PC-9 (cell line): ENCODE data around the gene WSCD1. TPM values are rescaled to one million over a fixed set of nuclear protein-coding genes. Genes with fewer than 3 reads are reported as not detected.

Experiments used
- BruUV-seq: library from RNA; stranded (reverse); fragments of 400-500 nt; replicated peaks from 2 replicates; lab custom pipeline; 2021; lab: Mats Ljungman, UMichigan
- CTCF ChIA-PET: fragments of 300-600 bp; sonication (Branson Sonifier 250); formaldehyde crosslinking; loops from one replicate; lab custom pipeline; 2022; ENCODE audit warnings: antibody characterized with exemption; lab: Charles Lee
- POLR2A ChIA-PET: fragments of 300-600 bp; sonication (Branson Sonifier 250); formaldehyde crosslinking; loops from one replicate; lab custom pipeline; 2022; ENCODE audit warnings: antibody characterized with exemption; ENCODE audit not compliant: unreplicated experiment; lab: Charles Lee
- DNase-seq, 2 experiments: peaks; one replicate each; pipeline versions ENCODE4 v3.0.0 to v3.0.0-alpha.2; 2015 to 2022; ENCODE audit warnings: mixed read lengths in 1 of 2
- H2AFZ ChIP-seq: fragments of 200-600 bp; sonication (generic); 2 replicates; pipeline ENCODE4 v1.8.1; 2017; ENCODE audit warnings: antibody characterized with exemption
- H3F3A ChIP-seq: fragments of 200-600 bp; sonication (generic); 2 replicates; pipeline ENCODE4 v1.8.1; 2017; ENCODE audit warnings: antibody characterized with exemption, mild to moderate bottlenecking, low read depth; ENCODE audit not compliant: insufficient read depth
- H3K27ac ChIP-seq: fragments of 200-600 bp; sonication (generic); 2 replicates; pipeline ENCODE4 v1.6.1; 2016; ENCODE audit warnings: mixed run types
- H3K27me3 ChIP-seq: fragments of 200-600 bp; sonication (generic); 2 replicates; pipeline ENCODE4 v1.6.1; 2016; ENCODE audit warnings: low read depth, mixed run types; ENCODE audit not compliant: insufficient read depth
- H3K36me3 ChIP-seq: fragments of 200-600 bp; sonication (generic); 2 replicates; pipeline ENCODE4 v1.6.1; 2016; ENCODE audit warnings: low read depth, mixed run types
- H3K4me1 ChIP-seq: fragments of 200-600 bp; sonication (generic); replicated peaks from 2 replicates; pipeline ENCODE4 v1.6.1; 2016; ENCODE audit warnings: mixed run types; ENCODE audit not compliant: insufficient read depth
- H3K4me2 ChIP-seq: fragments of 200-600 bp; sonication (generic); 2 replicates; pipeline ENCODE4 v1.6.1; 2017; ENCODE audit warnings: mixed run types
- H3K4me3 ChIP-seq: fragments of 200-600 bp; sonication (generic); 2 replicates; pipeline ENCODE4 v1.6.1; 2016; ENCODE audit warnings: mixed run types
- H3K79me2 ChIP-seq: fragments of 200-600 bp; sonication (generic); 2 replicates; pipeline ENCODE4 v1.6.1; 2017; ENCODE audit warnings: low read depth, mixed run types
- H3K9me2 ChIP-seq: fragments of 200-600 bp; sonication (generic); 2 replicates; pipeline ENCODE4 v1.8.1; 2017; ENCODE audit warnings: mild to moderate bottlenecking; ENCODE audit not compliant: insufficient read depth
- H3K9me3 ChIP-seq: fragments of 200-600 bp; sonication (generic); 2 replicates; pipeline ENCODE4 v1.8.1; 2016; ENCODE audit warnings: low read depth; ENCODE audit not compliant: insufficient read depth
- H4K20me1 ChIP-seq: fragments of 200-600 bp; sonication (generic); 2 replicates; pipeline ENCODE4 v1.8.1; 2017; ENCODE audit not compliant: insufficient read depth
- EZH2 ChIP-seq: fragments of 200-600 bp; sonication (generic); IDR thresholded peaks from 2 replicates; pipeline ENCODE4 v1.8.0; 2017; ENCODE audit warnings: antibody characterized with exemption, low read depth
- intact Hi-C: fragments of 100-400 bp; cut with micrococcal nuclease; formaldehyde crosslinking; loops from one replicate; pipeline ENCODE4 v1.10.0; 2022; ENCODE audit not compliant: unreplicated experiment
- total RNA-seq: library from RNA; stranded (reverse); gene quantifications from 2 replicates; pipeline ENCODE4 v1.2.3, GENCODE V29; 2021
- TF ChIP-seq, protein P1 (sequence below): fragments of 200-600 bp; sonication (generic); conservative IDR thresholded peaks from 2 replicates; pipeline ENCODE4 v1.6.1; 2017; ENCODE audit warnings: mixed run types, antibody characterized with exemption, mild to moderate bottlenecking, moderate library complexity

The WSCD1 gene
- total RNA-seq, 1 experiment from 2014 or later = not detected

DNA sequence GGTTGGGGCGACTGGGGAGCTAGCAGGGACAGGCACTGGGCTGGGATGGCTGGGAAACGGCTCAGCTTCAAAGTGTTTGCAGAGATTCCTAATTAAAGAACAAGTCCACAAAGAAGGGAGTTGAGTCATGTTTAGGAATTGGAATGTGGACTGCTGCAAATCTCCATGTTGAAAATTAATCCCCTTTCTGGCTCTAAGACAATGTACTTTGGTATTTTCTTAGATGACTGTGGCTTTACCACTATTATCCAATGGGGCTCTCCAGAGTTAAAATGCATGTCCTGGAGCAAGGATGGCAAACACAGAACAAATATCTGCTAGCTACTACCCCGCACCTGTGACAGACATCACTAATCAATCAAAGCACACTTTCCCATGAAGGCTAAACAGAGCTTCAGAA lies 22.2 kb upstream of the WSCD1 start:
- intact Hi-C loops = no loop called here
- Histone ChIP-seq H3K27me3 (peaks cover 90% of the 10 kb centered on the region), H3K27ac (no peak overlapping the region), H4K20me1 (no peaks in the 10 kb centered on the region), H3F3A (no peaks in the 10 kb centered on the region), H2AFZ (no peak overlapping the region), H3K36me3 (no peaks in the 10 kb centered on the region), H3K9me3 (no peaks in the 10 kb centered on the region), H3K4me1 (no peaks in the 10 kb centered on the region), H3K79me2 (no peaks in the 10 kb centered on the region), H3K4me2 (no peak overlapping the region), H3K9me2 (no peaks in the 10 kb centered on the region), H3K4me3 (no peak overlapping the region)
- DNase-seq = no peak
- ChIA-PET POLR2A (no interaction called here), CTCF (no interaction called here)
- TF ChIP-seq, protein P1, sequence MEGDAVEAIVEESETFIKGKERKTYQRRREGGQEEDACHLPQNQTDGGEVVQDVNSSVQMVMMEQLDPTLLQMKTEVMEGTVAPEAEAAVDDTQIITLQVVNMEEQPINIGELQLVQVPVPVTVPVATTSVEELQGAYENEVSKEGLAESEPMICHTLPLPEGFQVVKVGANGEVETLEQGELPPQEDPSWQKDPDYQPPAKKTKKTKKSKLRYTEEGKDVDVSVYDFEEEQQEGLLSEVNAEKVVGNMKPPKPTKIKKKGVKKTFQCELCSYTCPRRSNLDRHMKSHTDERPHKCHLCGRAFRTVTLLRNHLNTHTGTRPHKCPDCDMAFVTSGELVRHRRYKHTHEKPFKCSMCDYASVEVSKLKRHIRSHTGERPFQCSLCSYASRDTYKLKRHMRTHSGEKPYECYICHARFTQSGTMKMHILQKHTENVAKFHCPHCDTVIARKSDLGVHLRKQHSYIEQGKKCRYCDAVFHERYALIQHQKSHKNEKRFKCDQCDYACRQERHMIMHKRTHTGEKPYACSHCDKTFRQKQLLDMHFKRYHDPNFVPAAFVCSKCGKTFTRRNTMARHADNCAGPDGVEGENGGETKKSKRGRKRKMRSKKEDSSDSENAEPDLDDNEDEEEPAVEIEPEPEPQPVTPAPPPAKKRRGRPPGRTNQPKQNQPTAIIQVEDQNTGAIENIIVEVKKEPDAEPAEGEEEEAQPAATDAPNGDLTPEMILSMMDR = no peak
- no peak for TF ChIP-seq EZH2
- no TSS peak for BruUV-seq

DNA sequence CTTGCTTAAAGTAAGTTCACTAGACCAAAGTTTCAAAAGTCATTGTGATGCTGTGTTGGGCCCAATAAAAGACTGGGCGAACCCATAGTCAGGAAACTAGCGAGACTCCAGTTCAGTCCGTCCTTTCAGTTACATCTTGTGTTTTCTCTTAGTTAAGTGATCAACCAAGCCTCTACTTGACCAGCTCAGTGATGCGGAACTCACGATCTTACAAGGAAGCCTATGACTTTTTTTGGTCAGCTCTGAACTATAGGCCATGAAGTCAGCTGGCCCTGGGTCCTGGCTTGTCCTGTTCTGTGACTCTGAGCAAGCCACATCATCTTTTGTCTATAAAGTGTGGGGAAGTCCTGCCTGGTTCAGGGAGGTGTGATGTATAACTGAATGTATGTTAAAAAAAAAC lies 21.7 kb upstream of the WSCD1 start:
- Histone ChIP-seq H4K20me1 (no peaks in the 10 kb centered on the region), H2AFZ (no peak overlapping the region), H3K79me2 (no peaks in the 10 kb centered on the region), H3K4me3 (no peak overlapping the region), H3K4me1 (no peaks in the 10 kb centered on the region), H3K4me2 (no peak overlapping the region), H3K36me3 (no peaks in the 10 kb centered on the region), H3K27me3 (peaks cover 90% of the 10 kb centered on the region), H3F3A (no peaks in the 10 kb centered on the region), H3K27ac (no peak overlapping the region), H3K9me3 (no peaks in the 10 kb centered on the region), H3K9me2 (no peaks in the 10 kb centered on the region)
- intact Hi-C loops = no loop called here
- BruUV-seq = no TSS peak
- DNase-seq = no peak
- ChIA-PET CTCF (no interaction called here), POLR2A (no interaction called here)
- TF ChIP-seq, protein P1 = no peak
- TF ChIP-seq EZH2 = no peak

DNA sequence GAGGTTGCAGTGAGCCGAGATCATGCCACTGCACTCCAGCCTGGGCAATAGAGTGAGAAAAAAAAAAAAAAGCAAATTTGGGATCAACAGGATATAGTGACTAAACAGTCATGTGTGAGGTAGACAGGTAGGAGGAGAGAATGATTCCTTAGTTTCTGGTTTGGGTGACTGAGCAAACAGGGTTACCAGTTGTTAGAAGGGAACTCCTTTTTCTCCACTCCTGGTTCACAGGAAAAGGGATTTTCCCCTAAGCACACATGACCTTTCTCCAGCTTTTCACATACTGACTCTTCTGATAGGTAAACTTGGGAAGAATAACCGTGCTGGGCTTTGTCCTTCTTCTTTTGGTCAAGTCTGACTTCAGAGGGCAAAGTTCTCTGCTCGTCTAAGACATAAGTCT lies 17.3 kb upstream of the WSCD1 start:
- no peaks in the 10 kb centered on the region for H4K20me1 ChIP-seq
- no peaks in the 10 kb centered on the region for H3K9me3 ChIP-seq
- no peaks in the 10 kb centered on the region for H3K36me3 ChIP-seq
- H3K9me2 ChIP-seq = no peaks in the 10 kb centered on the region
- H3K79me2 ChIP-seq = no peaks in the 10 kb centered on the region
- H3K27me3 ChIP-seq = peaks cover 93% of the 10 kb centered on the region
- intact Hi-C loops = no loop called here
- no TSS peak for BruUV-seq
- H3K4me1 ChIP-seq = no peaks in the 10 kb centered on the region
- no peak overlapping the region for H3K4me3 ChIP-seq
- TF ChIP-seq EZH2 = no peak
- TF ChIP-seq, protein P1 = no peak
- CTCF ChIA-PET = no interaction called here
- no peak overlapping the region for H3K4me2 ChIP-seq
- H2AFZ ChIP-seq = no peak overlapping the region
- no peak for DNase-seq
- H3F3A ChIP-seq = no peaks in the 10 kb centered on the region
- no peak overlapping the region for H3K27ac ChIP-seq
- POLR2A ChIA-PET = no interaction called here
